ENCODE data around the gene ARL16. TPM values are rescaled to one million over a fixed set of nuclear protein-coding genes. Genes with fewer than 3 reads are reported as not detected.

ARL16 gene
- total RNA-seq, 1 experiment from 2014 or later, result 41.7 TPM

GRCh38 chr17:81713004-81713555, 29.5 kb upstream of the ARL16 start:
- H3K9me3 ChIP-seq (ENCODE audit: insufficient read depth, low read depth), result no peaks in the 10 kb centered on the region
- H2AFZ ChIP-seq, result no peak overlapping the region
- no peaks in the 10 kb centered on the region for H3K27me3 ChIP-seq (ENCODE audit: insufficient read depth, low read depth)
- no peaks in the 10 kb centered on the region for H3K9me2 ChIP-seq (ENCODE audit: insufficient read depth)
- ChIA-PET POLR2A (ENCODE audit: unreplicated experiment) (interaction anchor here (0.6 to 0.7 kb wide), 3 partner anchors 81 to 663 kb away, joined by 3 to 10 read pairs (median 3); no protein-coding TSS in a partner anchor), CTCF (interaction anchor here (0.6 kb wide), 1 partner anchor 39 kb away, joined by 3 read pairs; no protein-coding TSS in a partner anchor)
- peaks cover 28% of the 10 kb centered on the region; the same call in 1 of the 2 replicates for H3F3A ChIP-seq (ENCODE audit: insufficient read depth, low read depth)
- no peak for TF ChIP-seq EZH2 (IDR thresholded peaks at IDR 0.05; ENCODE audit: low read depth)
- no peak for TF ChIP-seq CTCF (conservative IDR thresholded peaks at IDR 0.05)
- BruUV-seq (replicated peaks), result TSS peak; percentile 25
- 0 out of 2 replicates have a peak, but pooled peaks cover 3% of the 10 kb centered on the region for H4K20me1 ChIP-seq (ENCODE audit: insufficient read depth)
- peak overlapping the region; percentile 88 for H3K4me2 ChIP-seq
- DNase-seq, result peak; percentile 58 to 61
- intact Hi-C loops (cut with micrococcal nuclease; ENCODE audit: unreplicated experiment), result loop anchor here (1.0 to 5.0 kb wide), 3 partner anchors 9 to 148 kb away; partner anchors contain the start of genes NPLOC4, P4HB and TSPAN10
- peaks cover 24% of the 10 kb centered on the region for H3K4me1 ChIP-seq (replicated peaks; ENCODE audit: insufficient read depth)
- peak overlapping the region; percentile 46 for H3K27ac ChIP-seq
- peaks cover 27% of the 10 kb centered on the region for H3K79me2 ChIP-seq (ENCODE audit: low read depth)
- H3K4me3 ChIP-seq, result peak overlapping the region; percentile 77
- H3K36me3 ChIP-seq (ENCODE audit: low read depth), result no peaks in the 10 kb centered on the region

GRCh38 chr17:81712468-81713003, 28.9 kb upstream of the ARL16 start:
- Histone ChIP-seq H2AFZ (no peak overlapping the region), H3K4me2 (peak overlapping the region; percentile 88), H3K27ac (peak overlapping the region; percentile 46), H3K79me2 (ENCODE audit: low read depth) (peaks cover 27% of the 10 kb centered on the region), H3K27me3 (ENCODE audit: insufficient read depth, low read depth) (no peaks in the 10 kb centered on the region), H3K36me3 (ENCODE audit: low read depth) (no peaks in the 10 kb centered on the region), H3K9me2 (ENCODE audit: insufficient read depth) (no peaks in the 10 kb centered on the region), H4K20me1 (ENCODE audit: insufficient read depth) (0 out of 2 replicates have a peak, but pooled peaks cover 3% of the 10 kb centered on the region), H3K4me1 (replicated peaks; ENCODE audit: insufficient read depth) (peaks cover 24% of the 10 kb centered on the region), H3K9me3 (ENCODE audit: insufficient read depth, low read depth) (no peaks in the 10 kb centered on the region), H3F3A (ENCODE audit: insufficient read depth, low read depth) (peaks cover 26% of the 10 kb centered on the region; the same call in 1 of the 2 replicates), H3K4me3 (peak overlapping the region; percentile 77)
- BruUV-seq (replicated peaks), result no TSS peak
- ChIA-PET CTCF (no interaction called here), POLR2A (ENCODE audit: unreplicated experiment) (interaction anchor here (0.6 to 0.7 kb wide), 3 partner anchors 9 to 662 kb away, joined by 3 read pairs; no protein-coding TSS in a partner anchor)
- peak in 1 of 2 experiments; percentile 64 for DNase-seq
- intact Hi-C loops (cut with micrococcal nuclease; ENCODE audit: unreplicated experiment), result loop anchor here (1.0 to 5.0 kb wide), 3 partner anchors 10 to 148 kb away; partner anchors contain the start of genes NPLOC4, P4HB and TSPAN10
- TF ChIP-seq CTCF (conservative IDR thresholded peaks at IDR 0.05) (no peak), EZH2 (IDR thresholded peaks at IDR 0.05; ENCODE audit: low read depth) (no peak)

- Histone ChIP-seq H3K4me2 (peak within 1 kb of the TSS; percentile 88), H3K79me2 (ENCODE audit: low read depth) (peaks cover 27% of the 10 kb centered on the region), H3F3A (ENCODE audit: insufficient read depth, low read depth) (peaks cover 26% of the 10 kb centered on the region; the same call in 1 of the 2 replicates), H3K9me2 (ENCODE audit: insufficient read depth) (no peaks in the 10 kb centered on the region), H3K27me3 (ENCODE audit: insufficient read depth, low read depth) (no peaks in the 10 kb centered on the region), H3K27ac (peak within 1 kb of the TSS; percentile 50), H3K4me1 (replicated peaks; ENCODE audit: insufficient read depth) (peaks cover 24% of the 10 kb centered on the region), H2AFZ (no peak within 1 kb of the TSS), H3K36me3 (ENCODE audit: low read depth) (no peaks in the 10 kb centered on the region), H4K20me1 (ENCODE audit: insufficient read depth) (0 out of 2 replicates have a peak, but pooled peaks cover 3% of the 10 kb centered on the region), H3K4me3 (peak within 1 kb of the TSS; percentile 77), H3K9me3 (ENCODE audit: insufficient read depth, low read depth) (no peaks in the 10 kb centered on the region)
- intact Hi-C loops (cut with micrococcal nuclease; ENCODE audit: unreplicated experiment), result loop anchor here (2.0 to 5.0 kb wide), 2 partner anchors 75 to 149 kb away; partner anchors contain the start of genes NPLOC4, P4HB and TSPAN10
- POLR2A ChIA-PET (ENCODE audit: unreplicated experiment), result interaction anchor here (0.6 to 0.7 kb wide), 3 partner anchors 9 to 365 kb away, joined by 3 to 18 read pairs (median 14); no protein-coding TSS in a partner anchor
- no TSS peak for BruUV-seq (replicated peaks)
- peak; percentile 75 to 96 for DNase-seq
- no peak for TF ChIP-seq CTCF (conservative IDR thresholded peaks at IDR 0.05)
- CTCF ChIA-PET, result no interaction called here
Observed at GRCh38 chr17:81711814-81712467, 28.3 kb upstream of the ARL16 start, which contains the start of gene SLC25A10. Gene SLC25A10 (plus strand): TSS chr17:81712284. CDS start chr17:81712427, 143 bp downstream.
